Transverse colon (tissue), 4 donors: ENCODE data around the gene NR1D1. TPM values are rescaled to one million over a fixed set of nuclear protein-coding genes. Genes with fewer than 3 reads are reported as not detected.

ENCODE experiments used
- DNase-seq: peaks from one replicate; pipeline ENCODE4 v3.0.0-alpha.2; 2019
- H3K27ac ChIP-seq, 4 donors: fragments of 200-600 bp; sonication (generic); 2 replicates each; pipeline ENCODE4 v1.5.1; 2016 to 2018; ENCODE audit warnings: inconsistent platforms in 4 of 4
- H3K27me3 ChIP-seq: fragments of 200-600 bp; sonication (generic); 2 replicates; pipeline ENCODE4 v1.5.1; 2017; ENCODE audit warnings: inconsistent platforms
- H3K36me3 ChIP-seq, 4 donors: fragments of 200-600 bp; sonication (generic); 2 replicates each; pipeline ENCODE4 v1.5.1; 2017 to 2019; ENCODE audit warnings: inconsistent platforms in 4 of 4
- H3K4me1 ChIP-seq, 4 donors: fragments of 200-600 bp; sonication (generic); 2 replicates each; pipeline ENCODE4 v1.5.1; 2017 to 2020; ENCODE audit warnings: inconsistent platforms in 4 of 4
- H3K4me3 ChIP-seq, 4 donors: fragments of 200-600 bp; sonication (generic); 1 replicate in 1 of 4; 2 replicates in 3 of 4; pipeline versions ENCODE4 v1.5.1 to v1.6.1; 2017 to 2019; ENCODE audit warnings: inconsistent platforms in 4 of 4
- H3K9me3 ChIP-seq, 2 donors: fragments of 200-600 bp; sonication (generic); 2 replicates each; pipeline ENCODE4 v1.5.1; 2017 to 2019; ENCODE audit warnings: inconsistent platforms in 2 of 2
- CTCF ChIP-seq, 5 experiments: fragments of 200-600 bp in 3 of 5; fragments of 450-650 bp in 2 of 5; sonication (generic) in 3 of 5; IDR thresholded peaks; 1 replicate in 2 of 5; 2 replicates in 3 of 5; pipeline ENCODE4 v1.5.1; 2016 to 2017; ENCODE audit warnings: antibody characterized with exemption in 5 of 5, inconsistent platforms in 3 of 5, mild to moderate bottlenecking in 2 of 5, moderate library complexity in 1 of 5
- EP300 ChIP-seq: sonication (generic); formaldehyde crosslinking; IDR thresholded peaks from one replicate; pipeline ENCODE4 v1.6.1; 2017; ENCODE audit warnings: antibody characterized with exemption, low read depth
- POLR2A ChIP-seq: fragments of 450-650 bp; IDR thresholded peaks from one replicate; pipeline ENCODE4 v1.6.1; 2016; ENCODE audit warnings: antibody characterized with exemption, mild to moderate bottlenecking, moderate library complexity
- POLR2AphosphoS5 ChIP-seq, 3 donors: sonication (generic); formaldehyde crosslinking; IDR thresholded peaks; one replicate each; pipeline ENCODE4 v1.6.1; 2016; ENCODE audit warnings: antibody characterized with exemption in 3 of 3
- WGBS, 2 donors: methylation state at CpG; one replicate each; pipeline ENCODE4 v1.1.5; 2018; ENCODE audit warnings: low coverage in 1 of 2; 5-methylcytosine and 5-hydroxymethylcytosine counted together
- in situ Hi-C, 4 donors: fragments of 200-750 bp; cut with MboI; loops; one replicate each; pipeline versions ENCODE4 v1.15.0 to v1.15.1; 2017; ENCODE audit warnings: low sequenced_read_pairs in 3 of 4, low pct_ligation_motif_present in 1 of 4, low pct_unique_long_range_greater_than_20kb in 1 of 4
- intact Hi-C: fragments of 100-400 bp; cut with DNase I; formaldehyde crosslinking; loops from one replicate; pipeline ENCODE4 v1.15.1; 2023; ENCODE audit warnings: low total_unique reads
- total RNA-seq, 4 donors: library from RNA; depleted of rRNA; stranded (reverse); fragments of >200 nt; gene quantifications; one replicate each; pipeline ENCODE4 v1.1.0, GENCODE V29; 2016

Gene NR1D1
- total RNA-seq, 4 donors from 2014 or later: 4.8 to 18.0 (median 7.3) TPM

- peak in 1 of 3 donors; percentile 42 for TF ChIP-seq POLR2AphosphoS5 (IDR thresholded peaks at IDR 0.05)
- peak; percentile 31 for TF ChIP-seq POLR2A
- peak in 3 of 5 experiments; percentile 10 to 19 (median 15) for TF ChIP-seq CTCF (IDR thresholded peaks at IDR 0.05)
- TF ChIP-seq EP300: no peak
- H3K9me3 ChIP-seq: no peaks in the 10 kb centered on the region
- H3K4me1 ChIP-seq: peaks cover 19 to 48% (median 31%) of the 10 kb centered on the region in 4 donors
- peaks cover 0 to 13% (median 5%) of the 10 kb centered on the region in 4 donors for H3K36me3 ChIP-seq
- peak overlapping the region; percentile 88 to 99 (median 95) for H3K4me3 ChIP-seq
- intact Hi-C loops: loop anchor here (10.0 kb wide), 1 partner anchor 108 kb away; the partner anchor contains the start of gene CSF3
- peak; percentile 49 for DNase-seq
- 1% methylated on average over 19 of the region's 97 CpGs; no CpG with 5 or more reads in 1 of the 2 donors for WGBS, 2 donors
- peak overlapping the region; percentile 96 to 98 (median 98) for H3K27ac ChIP-seq
- in situ Hi-C loops: no loop called here
- H3K27me3 ChIP-seq: no peaks in the 10 kb centered on the region
Observed at GRCh38 chr17:40122136-40122998, 22.0 kb upstream of the NR1D1 start.

- Histone ChIP-seq H3K9me3 (no peaks in the 10 kb centered on the region), H3K27ac (peak within 1 kb of the TSS; percentile 96 to 98 (median 98)), H3K36me3 (peaks cover 0 to 4% (median 2%) of the 10 kb centered on the region in 4 donors), H3K4me1 (peaks cover 19 to 48% (median 31%) of the 10 kb centered on the region in 4 donors), H3K4me3 (peak within 1 kb of the TSS; percentile 88 to 99 (median 95)), H3K27me3 (no peaks in the 10 kb centered on the region)
- TF ChIP-seq POLR2AphosphoS5 (IDR thresholded peaks at IDR 0.05) (peak; percentile 79 to 91 (median 88)), POLR2A (peak; percentile 64), EP300 (no peak), CTCF (IDR thresholded peaks at IDR 0.05) (peak in 1 of 5 experiments; percentile 3)
- DNase-seq: peak; percentile 91
- in situ Hi-C loops: no loop called here
- intact Hi-C loops: loop anchor here (10.0 kb wide), 1 partner anchor 107 kb away; the partner anchor contains the start of gene CSF3
- 1 to 8% methylated on average over 5 to 53 of the region's 82 CpGs for WGBS, 2 donors
Observed at GRCh38 chr17:40121181-40122135, 21.1 kb upstream of the NR1D1 start, which contains the start of gene MSL1. TSS of gene MSL1 (plus strand) at chr17:40121971. CDS start at chr17:40122613, 642 bp downstream.

- no peak overlapping the region for H3K4me3 ChIP-seq
- DNase-seq: no peak
- intact Hi-C loops: loop anchor here (10.0 kb wide), 1 partner anchor 50 kb away; no protein-coding TSS in a partner anchor
- TF ChIP-seq CTCF (IDR thresholded peaks at IDR 0.05) (no peak), EP300 (no peak), POLR2A (no peak), POLR2AphosphoS5 (IDR thresholded peaks at IDR 0.05) (no peak)
- no peaks in the 10 kb centered on the region for H3K9me3 ChIP-seq
- no peaks in the 10 kb centered on the region for H3K36me3 ChIP-seq
- H3K27me3 ChIP-seq: no peaks in the 10 kb centered on the region
- 61% methylated on average over 2 of the region's 2 CpGs; no CpG with 5 or more reads in 1 of the 2 donors for WGBS, 2 donors
- in situ Hi-C loops: loop anchor here in 1 of 4 donors (10.0 kb wide), 2 partner anchors 50 kb away; partner anchors contain the start of gene THRA
- H3K4me1 ChIP-seq: peaks cover 40 to 62% (median 48%) of the 10 kb centered on the region in 4 donors
- H3K27ac ChIP-seq: peak overlapping the region; percentile 93 to 99 (median 96)
Observed at GRCh38 chr17:40115101-40115436, 14.7 kb upstream of the NR1D1 start.
